GM18907 (cell line): ENCODE data around the gene CACNG1.

ENCODE experiments used
- ATAC-seq: cut with Tn5 transposase; IDR thresholded peaks from one replicate; pipeline ENCODE4 v1.9.1; 2021; ENCODE audit warnings: mild to moderate bottlenecking, moderate library complexity; ENCODE audit not compliant: unreplicated experiment

Gene CACNG1

DNA sequence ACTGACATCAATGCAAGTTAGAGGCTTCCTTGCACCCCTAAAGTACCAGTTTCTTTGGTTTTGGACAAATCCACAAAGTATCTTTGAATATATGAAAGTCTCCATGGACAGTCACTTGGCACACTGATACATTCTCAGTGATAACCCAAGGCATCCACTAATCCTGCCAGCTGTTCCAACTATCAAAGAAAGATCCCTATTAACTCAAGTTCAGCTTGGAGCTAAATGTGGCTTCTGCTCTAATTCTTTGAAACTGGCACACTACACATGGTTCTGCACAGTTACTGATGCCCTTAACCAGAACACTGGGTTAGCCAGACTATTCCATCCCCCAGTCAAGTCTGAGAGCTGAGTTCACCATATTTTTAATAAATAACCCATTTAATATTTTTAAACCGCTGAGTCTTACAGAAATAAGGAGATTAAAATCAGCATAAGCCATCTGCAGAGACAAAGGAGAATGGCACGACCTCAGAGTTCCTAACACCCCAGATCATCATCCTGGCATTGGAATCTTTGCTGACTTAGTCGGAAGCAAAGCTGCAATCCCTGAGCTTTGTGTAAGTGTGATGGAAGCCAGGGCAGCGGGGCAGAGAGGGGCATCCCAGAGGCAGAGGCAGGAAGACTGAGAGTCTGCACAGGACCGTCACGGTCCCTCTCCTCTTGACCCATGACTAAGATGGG lies 6.3 kb downstream of the CACNG1 start:
- no peak for ATAC-seq

DNA sequence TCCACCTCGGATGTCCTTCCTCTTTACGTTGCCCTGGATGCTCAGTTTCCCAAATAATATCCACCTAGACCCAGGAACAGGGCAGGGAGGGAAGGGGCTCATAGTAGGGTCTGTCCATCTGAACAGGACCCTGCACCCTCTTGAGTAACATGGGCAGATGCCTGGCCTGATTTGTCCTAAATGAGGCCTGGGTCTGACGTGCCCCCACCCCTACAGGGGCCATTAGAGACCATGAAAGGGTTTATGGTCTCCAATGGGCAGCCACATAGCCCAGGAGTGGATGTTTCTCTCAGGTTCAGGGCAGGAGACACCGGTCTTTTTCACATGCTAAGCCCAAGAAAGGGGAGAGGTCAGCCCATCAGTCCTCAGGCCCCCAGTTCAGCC lies 6.8 kb downstream of the CACNG1 start:
- no peak for ATAC-seq

DNA sequence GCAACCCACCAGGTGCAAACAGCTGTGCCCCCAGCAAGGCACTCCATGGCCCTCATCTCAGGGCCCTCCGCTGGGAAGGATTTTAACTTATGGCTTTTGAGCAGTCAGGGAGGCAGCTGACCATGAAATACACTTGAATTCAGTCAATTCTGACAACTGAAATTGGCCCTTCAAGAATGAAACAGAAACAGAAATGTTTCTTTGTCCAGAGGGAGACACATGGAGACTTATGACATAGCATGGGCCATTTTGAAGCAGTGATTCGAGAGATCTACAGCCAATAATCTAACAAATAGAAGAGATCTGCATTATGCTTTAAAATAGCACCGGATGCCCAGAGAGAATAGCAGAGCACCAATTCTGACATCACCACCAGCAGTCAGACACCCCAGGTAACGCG lies 7.5 kb downstream of the CACNG1 start:
- ATAC-seq: no peak

DNA sequence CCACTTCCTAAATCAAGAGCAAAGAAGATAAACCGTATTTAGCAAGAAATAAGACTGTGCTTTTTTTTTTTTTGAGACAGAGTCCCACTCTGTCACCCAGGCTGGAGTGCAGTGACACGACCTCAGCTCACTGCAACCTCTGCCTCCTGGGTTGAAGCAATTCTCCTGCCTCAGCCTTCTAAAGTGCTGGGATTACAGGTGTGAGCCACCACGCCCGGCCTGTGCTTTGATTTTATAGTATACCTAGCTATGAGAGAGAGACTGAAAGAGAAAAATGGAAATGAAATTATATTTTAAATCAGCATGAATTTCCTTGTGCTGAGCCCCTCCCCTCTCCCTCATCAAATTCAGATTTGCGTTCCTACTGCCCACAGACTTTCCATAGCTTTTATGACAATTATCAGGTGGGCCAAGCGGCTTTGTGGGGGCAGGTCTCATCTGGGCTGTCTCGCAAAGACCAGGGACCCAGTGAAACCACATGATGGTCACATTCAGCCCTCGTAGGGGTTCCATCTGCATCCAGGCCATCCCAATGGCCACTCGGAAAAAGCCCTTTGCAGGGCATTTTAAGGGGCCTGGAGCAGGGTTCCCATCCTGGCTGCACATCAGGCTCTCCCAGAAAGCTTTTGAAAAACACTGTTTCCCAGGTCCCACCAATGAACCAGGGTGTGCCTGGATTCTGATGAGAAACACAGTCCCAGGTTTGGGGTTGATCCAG lies 8.5 kb downstream of the CACNG1 start:
- ATAC-seq: no peak

DNA sequence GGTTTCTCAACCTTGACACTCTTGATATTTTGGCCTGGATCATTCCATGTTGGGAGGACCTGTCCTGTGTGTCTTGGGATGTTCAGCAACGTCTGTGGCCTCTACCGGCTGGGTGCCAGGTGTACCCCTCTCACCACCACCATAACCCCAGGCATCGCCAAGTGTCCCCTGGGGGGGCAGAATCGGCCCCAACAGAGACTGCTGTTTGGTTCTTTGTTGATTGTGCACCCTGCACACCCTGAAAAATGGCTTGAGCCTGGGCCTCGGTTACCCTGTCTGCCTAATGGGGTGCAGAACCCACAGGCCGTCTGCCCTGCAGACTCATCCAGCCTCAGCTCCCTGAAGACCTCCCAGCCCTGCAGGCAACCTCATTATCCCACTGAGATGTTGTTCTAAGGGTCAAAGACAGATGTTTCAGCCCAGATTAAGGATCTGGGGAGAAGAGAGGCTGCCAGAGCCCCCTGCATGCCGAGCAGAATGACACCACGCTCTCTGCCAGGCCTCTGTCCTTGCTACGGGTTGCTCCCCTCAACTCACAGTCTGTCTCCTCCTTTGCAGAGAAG lies 9.2 kb downstream of the CACNG1 start:
- no peak for ATAC-seq

DNA sequence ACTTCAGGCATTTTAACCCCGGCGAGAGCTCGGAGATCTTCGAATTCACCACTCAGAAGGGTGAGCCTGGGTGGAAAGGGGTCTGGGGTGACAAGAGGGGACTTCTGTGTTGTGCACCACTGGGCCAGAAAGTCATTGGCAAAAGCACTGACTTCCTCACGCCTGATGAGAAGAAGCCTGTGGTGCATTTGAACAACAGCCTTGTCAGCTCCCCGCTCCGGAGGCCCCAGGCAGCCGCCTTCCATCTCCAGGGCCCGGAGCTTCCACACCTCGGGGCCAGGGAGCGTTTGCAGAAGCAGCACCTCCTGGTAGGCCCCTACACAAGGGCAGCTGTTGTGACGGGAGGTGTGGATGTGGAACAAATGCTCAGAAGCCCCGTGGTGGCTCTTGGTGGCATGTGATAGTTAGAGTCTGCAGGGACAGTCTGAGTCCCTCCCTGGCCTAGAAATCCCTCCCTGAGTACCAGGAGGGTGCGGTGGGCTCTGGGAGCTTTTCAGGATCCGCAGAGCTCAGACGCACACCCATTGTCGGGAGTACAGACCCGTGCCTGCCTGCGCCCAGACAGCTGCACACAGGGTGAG lies 9.7 kb downstream of the CACNG1 start:
- ATAC-seq: no peak

DNA sequence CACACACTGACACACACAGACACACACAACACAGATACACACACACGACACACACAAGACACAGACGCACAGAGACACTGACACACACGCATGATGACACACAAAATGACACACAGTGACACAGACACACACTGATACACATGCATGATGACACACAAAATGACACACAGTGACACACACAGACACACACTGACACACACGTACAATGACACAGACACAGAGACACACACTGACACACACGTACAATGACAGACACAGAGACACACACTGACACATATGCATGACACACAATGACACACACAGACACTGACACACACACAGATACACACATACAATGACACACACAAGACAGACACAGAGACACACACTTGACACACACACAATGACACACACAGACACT lies 10.3 kb downstream of the CACNG1 start:
- ATAC-seq: no peak

DNA sequence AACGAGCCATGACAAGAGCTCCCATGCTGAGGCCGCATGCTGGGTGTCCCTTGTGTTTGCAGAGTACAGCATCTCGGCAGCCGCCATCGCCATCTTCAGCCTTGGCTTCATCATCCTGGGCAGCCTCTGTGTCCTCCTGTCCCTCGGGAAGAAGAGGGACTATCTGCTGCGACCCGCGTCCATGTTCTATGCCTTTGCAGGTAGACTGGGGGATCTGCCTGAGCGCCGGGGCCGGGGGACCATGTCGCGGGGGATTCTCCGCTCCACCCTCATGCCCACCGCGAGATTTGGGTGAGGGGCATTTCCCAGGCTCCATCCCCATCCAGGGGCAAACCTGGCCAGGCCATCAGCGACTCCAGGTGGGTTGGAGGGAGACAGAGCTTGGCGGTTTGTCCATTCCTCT lies 10.7 kb downstream of the CACNG1 start:
- no peak for ATAC-seq

DNA sequence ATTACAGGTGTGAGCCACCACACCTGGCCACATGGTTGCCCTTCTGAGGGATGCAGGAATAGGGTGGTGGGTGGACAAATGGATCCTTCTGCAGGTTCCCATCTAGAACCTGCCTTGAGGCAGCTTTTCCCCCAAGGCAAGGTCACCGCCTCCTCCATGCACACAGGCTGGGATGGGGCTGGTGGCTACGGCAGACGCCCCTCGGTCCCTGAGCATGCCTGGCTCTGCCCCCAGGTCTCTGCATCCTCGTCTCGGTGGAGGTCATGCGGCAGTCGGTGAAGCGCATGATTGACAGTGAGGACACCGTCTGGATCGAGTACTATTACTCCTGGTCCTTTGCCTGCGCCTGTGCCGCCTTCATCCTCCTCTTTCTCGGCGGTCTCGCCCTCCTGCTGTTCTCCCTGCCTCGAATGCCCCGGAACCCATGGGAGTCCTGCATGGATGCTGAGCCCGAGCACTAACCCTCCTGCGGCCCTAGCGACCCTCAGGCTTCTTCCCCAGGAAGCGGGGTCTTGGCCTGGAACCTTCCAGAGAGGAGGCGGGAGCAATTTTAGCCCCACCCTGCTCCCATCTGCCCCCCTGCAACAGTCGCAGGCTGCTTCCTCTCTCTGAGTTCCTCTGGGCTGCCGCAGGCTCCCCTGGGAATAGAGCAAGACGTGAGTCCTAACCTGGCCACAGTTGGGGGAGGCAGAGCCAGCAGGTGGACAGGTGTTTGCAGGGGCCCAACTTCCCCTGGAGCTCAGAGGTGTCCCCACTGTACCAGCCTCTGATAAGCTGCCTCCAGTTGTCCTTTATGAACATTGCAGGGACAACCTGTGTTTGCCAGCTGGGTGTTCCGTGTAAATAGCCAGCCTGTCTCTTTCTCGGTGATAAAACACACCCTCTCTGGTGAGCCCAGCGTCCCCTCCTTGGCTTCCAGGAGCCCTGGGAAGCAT lies 11.7 kb downstream of the CACNG1 start:
- no peak for ATAC-seq

DNA sequence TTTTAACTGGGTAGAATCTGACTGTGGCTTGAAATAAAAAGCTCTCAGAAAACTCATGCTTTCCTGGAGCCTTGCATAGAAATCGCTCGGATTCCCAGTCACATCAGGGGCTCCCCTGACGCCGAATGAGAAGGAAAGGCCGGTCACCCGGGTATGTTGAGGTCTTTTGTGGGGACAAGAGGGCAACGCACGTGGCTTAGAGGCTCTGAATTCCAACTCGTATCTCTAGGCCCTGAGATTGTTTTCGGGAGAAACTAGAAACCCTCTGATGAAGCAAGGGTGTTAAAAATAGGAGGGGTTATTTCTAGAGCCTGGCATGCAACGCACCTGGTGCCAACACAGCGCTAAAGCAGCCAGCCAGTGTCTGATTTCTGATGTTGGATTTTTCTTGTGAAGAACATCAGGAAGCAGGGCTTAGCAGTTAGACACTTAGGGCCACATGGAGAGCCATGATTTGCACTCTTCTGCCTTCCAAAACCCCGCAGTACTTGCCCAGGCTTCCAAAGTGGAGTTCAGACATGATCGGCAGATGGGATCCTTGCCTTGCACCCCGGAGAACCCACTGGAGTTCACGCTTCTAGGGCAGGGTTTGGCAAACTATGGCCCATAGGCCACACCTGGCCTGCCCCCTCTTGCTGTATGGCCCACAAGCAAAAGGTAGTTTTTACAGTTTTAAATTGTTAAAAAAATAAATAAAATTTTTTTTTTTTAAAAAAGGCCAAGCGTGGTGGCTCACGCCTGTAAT lies 12.6 kb downstream of the CACNG1 start:
- no peak for ATAC-seq

DNA sequence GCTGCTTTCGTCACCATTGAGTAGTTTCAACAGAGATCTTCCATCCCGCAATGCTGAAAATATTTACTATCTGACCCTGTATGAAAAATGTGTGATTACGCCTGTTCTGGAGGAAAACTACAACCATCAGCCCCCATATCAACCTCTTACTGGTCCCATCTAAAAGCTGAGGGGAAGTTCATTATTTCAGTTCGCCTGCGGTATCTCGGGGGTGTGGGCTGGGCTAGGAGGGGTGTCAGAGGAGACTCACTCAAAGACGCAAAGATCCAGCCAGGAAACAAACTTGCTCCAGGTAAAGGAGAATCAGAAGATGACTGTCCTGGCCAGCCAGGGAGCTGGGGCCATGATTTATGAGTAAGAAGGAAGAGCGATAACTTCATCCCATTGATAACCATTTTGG lies 13.7 kb downstream of the CACNG1 start:
- ATAC-seq: no peak

DNA sequence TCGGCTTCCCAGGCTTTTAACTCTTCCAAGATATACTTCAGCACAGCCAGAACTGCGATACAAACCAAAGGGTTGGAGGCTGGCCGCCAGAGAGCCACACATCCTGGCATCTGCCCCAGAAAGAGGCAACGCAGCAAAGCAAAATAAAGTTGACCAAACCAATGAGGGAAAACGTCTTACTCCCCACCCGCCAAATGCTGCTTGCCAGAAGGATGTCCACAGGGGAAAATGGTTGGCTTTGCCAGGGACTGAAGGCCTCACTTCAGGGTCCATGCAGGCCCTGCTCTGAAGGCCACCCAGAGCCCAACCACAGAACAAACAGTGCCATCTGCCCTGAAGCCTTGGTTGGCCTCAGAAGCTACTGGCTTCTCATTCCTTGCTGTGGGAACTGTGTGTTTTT lies 15.0 kb downstream of the CACNG1 start:
- ATAC-seq: no peak

DNA sequence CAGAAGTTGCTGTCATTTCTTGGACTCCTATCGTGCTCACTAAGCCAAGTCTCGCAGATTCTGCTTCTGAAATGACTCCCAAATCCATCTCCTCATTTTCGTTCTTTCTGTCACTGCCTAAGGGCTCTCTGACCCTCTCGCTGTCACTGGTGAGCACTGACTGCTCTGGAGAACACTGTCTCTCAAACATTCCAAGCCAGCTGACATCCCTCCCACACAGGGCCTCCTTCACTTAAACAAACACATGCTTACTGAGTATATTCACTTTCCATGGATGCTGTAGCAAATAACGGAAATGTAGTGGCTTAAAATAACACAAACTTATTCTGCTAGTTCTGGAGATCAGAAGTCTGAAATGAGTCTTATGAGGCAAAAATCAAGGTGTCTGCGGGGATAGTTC lies 18.8 kb downstream of the CACNG1 start:
- ATAC-seq: no peak

DNA sequence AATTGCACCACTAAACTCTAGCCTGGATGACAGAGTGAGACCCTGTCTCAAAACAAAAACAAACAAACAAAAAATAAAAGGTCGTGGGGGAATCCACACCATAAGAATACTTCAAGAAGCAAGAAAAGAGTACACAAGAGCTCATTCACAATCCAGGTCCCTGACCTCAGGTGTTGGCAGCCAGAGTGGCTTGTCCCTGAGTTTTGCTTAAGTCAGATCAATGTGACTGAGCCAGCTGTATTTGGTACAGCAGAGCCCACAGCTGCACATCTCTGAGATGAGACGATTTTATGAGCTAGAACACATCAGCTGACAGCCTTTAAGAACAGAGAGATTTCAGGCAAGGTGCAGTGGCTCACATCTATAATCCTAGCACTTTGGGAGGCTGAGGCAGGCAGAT lies 22.4 kb downstream of the CACNG1 start:
- no peak for ATAC-seq

DNA sequence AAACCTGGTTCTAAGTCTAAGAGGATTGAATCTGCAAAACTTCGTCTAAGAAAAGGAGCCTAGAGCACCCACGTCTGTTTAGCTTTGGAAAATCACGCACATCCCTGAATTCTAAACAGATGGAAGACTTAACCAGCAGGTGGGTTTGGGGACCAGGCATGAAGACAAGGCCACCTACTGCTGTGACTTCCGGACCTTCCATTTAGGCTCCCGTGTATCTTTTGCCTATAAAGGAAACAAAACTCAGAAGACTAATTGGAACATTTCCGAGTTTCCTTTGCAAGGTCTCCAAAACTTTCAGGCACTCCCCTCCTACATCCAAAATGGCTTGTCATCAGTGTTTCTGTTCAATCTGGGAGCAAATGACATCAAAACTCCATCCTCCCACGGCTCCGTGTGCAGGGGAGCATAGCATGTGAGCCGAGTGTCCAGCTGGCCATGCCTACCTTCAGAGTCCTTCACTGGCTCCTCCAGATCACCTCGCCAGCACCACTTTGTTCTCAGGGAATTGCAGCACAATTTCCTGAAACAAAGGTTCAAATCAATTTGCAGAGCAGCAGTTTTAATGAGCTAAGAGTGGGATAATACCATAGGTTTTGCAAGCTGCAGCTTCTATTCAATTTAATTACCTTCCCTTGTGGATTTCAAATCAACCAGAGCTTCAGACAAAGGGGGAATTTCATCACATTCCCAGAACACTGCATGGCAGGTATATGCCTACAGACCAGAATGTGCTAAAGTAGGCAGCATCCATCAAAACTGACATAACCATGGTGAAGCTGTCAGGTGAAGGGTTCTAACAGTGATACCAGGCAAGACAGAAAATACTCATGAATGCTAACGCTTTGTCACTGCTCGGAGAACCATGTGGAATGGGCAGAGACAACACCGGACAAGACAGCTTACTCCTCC lies 23.5 kb downstream of the CACNG1 start:
- no peak for ATAC-seq

DNA sequence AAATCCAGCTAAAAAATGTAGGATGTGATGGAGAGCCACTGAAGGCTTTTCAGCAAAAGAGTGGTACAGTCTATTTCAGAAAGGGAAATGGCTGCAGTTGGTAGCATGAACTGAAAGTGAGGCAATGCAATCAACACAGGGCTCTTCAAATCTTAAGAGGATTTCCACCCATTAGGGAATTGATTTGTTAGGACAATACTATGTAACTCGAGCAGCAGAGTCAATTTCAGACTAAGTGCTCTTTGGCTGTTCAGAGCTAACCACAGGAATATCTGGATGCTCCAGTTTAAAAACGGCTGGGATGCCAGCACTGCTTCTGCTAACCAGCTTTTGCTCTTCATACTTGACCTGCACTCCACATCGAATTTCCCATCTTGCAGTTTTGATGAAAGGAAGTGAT lies 24.6 kb downstream of the CACNG1 start:
- ATAC-seq: no peak

DNA sequence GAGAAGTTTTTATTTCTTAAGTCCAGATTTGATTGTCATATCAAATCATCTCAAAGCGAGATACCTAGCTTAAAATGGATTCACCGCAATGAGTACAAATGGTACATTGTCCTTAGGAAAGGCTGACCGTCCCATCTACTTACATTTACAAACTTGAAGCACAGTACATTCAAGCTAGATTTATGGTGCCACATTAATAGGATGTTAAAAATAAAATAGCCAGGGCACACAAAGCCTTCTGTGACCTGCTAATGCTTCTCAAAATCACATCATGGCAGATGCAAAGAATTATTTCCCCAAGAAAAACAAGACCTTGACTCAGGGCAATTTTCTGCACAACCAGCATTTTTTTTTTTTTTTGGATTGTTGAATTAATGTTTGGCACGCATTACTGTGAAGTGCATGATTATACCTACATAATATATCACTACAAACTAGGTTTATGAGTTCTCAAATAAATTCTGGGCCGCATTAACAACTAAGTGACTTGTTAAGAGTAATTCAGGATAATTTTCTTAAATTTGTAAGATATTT lies 25.3 kb downstream of the CACNG1 start:
- ATAC-seq: no peak

DNA sequence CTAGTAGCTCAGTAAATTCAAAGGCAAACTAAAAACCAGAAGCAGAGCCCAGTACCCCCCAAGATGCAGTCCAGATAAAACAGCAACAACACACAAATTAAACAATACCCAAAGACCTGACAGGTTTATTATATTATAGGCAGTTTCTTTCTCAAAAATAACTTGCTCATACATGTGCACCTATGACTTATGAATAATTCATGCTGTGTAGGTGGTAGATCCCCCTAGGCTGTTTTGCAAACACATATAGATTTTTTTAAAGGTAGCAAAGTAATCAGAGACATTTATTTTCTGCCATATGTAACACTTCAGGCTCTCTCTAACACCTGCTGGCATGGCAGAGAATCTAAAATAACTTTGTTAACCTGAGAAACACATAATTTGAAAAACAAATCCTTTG lies 27.2 kb downstream of the CACNG1 start:
- no peak for ATAC-seq

DNA sequence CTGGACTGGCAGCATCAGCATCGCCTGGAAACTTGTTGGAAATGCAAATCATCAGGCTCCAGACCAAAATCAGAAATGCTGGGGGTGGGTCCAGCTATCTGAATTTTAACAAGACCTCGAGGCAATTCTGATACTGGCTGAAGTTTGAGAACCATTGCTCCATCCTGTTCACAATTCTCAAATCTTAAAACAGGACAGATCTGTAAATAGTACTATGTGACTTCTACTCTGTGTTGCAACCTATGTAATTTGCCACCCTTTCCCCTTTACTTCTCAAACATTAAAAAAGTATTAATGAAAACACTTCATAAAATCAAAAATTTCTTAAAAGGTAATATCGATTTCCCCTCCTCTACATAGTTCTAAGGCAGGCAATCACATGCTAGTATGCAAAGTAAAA lies 28.5 kb downstream of the CACNG1 start:
- no peak for ATAC-seq
